Ovary (tissue), 3 donors: ENCODE results near the gene AKT1S1.

Source experiments
- CTCF ChIP-seq, 3 donors: fragments of 450-650 bp in 2 of 3; fragments of 200-600 bp in 1 of 3; IDR thresholded peaks; one replicate each; pipeline versions ENCODE4 v1.5.1 to v1.8.0; 2016 to 2022; ENCODE audit warnings: antibody characterized with exemption in 3 of 3, mild to moderate bottlenecking in 1 of 3
- EP300 ChIP-seq: sonication (generic); formaldehyde crosslinking; IDR thresholded peaks from one replicate; pipeline ENCODE4 v1.6.1; 2017; ENCODE audit warnings: antibody characterized with exemption
- POLR2A ChIP-seq: fragments of 450-650 bp; IDR thresholded peaks from one replicate; pipeline ENCODE4 v1.6.1; 2017; ENCODE audit warnings: antibody characterized with exemption, mild to moderate bottlenecking, moderate library complexity
- donor health status: DM: no; HTN: no; CAD: no.

GRCh38 chr19:49887037-49887664 is 10.0 kb upstream of the AKT1S1 start:
- TF ChIP-seq EP300 (no peak), CTCF (IDR thresholded peaks at IDR 0.05) (no peak), POLR2A (no peak)
